Esophagus muscularis mucosa (tissue), 4 donors: ENCODE data around the gene PTGDR2. TPM values are rescaled to one million over a fixed set of nuclear protein-coding genes. Genes with fewer than 3 reads are reported as not detected.
A peak's percentile ranks its signal among the peaks of the same experiment; 100 is the strongest.

ENCODE experiments used
- DNase-seq: peaks from one replicate; pipeline ENCODE4 v3.0.0-alpha.2; 2017; ENCODE audit errors: extremely low spot score
- H3K27ac ChIP-seq, 4 donors: fragments of 200-600 bp; sonication (generic); replicated peaks in 1 of 4; 1 replicate in 3 of 4; 2 replicates in 1 of 4; pipeline ENCODE4 v1.5.1; 2016 to 2019; ENCODE audit warnings: mild to moderate bottlenecking in 1 of 4
- H3K27me3 ChIP-seq, 4 donors: fragments of 200-600 bp; sonication (generic); one replicate each; pipeline versions ENCODE4 v1.5.1 to v1.6.0; 2016 to 2019
- H3K36me3 ChIP-seq, 4 donors: fragments of 200-600 bp; sonication (generic); one replicate each; pipeline ENCODE4 v1.5.1; 2016 to 2019
- H3K4me1 ChIP-seq, 4 donors: fragments of 200-600 bp; sonication (generic); one replicate each; pipeline ENCODE4 v1.5.1; 2016 to 2019
- H3K4me3 ChIP-seq, 4 donors: fragments of 200-600 bp; sonication (generic); 1 replicate in 2 of 4; 2 replicates in 2 of 4; pipeline ENCODE4 v1.5.1; 2016 to 2019; ENCODE audit warnings: mild to moderate bottlenecking in 4 of 4, moderate library complexity in 1 of 4
- H3K9me3 ChIP-seq, 4 donors: fragments of 200-600 bp; sonication (generic); 1 replicate in 3 of 4; 2 replicates in 1 of 4; pipeline ENCODE4 v1.5.1; 2016 to 2019
- EP300 ChIP-seq: sonication (generic); formaldehyde crosslinking; IDR thresholded peaks from one replicate; pipeline ENCODE4 v1.6.1; 2017; ENCODE audit warnings: antibody characterized with exemption
- POLR2A ChIP-seq: fragments of 450-650 bp; IDR thresholded peaks from one replicate; pipeline ENCODE4 v1.6.1; 2017; ENCODE audit warnings: antibody characterized with exemption, moderate library complexity, mild to moderate bottlenecking, low read depth
- POLR2AphosphoS5 ChIP-seq, 2 donors: sonication (generic); formaldehyde crosslinking; IDR thresholded peaks; one replicate each; pipeline ENCODE4 v1.6.1; 2017; ENCODE audit warnings: antibody characterized with exemption in 2 of 2
- WGBS: methylation state at CpG from one replicate; pipeline ENCODE4 v1.1.5; 2018; 5-methylcytosine and 5-hydroxymethylcytosine counted together
- intact Hi-C: fragments of 100-400 bp; cut with DNase I; formaldehyde crosslinking; loops from one replicate; pipeline ENCODE4 v1.15.1; 2023
- total RNA-seq, 4 donors: library from RNA; depleted of rRNA; stranded (reverse); fragments of >200 nt; gene quantifications; one replicate each; pipeline versions ENCODE4 v1.1.0 to v1.2.1, GENCODE V29; 2016
- TF ChIP-seq, protein P1 (sequence below), 3 experiments: fragments of 200-600 bp in 2 of 3; fragments of 450-650 bp in 1 of 3; sonication (generic) in 2 of 3; IDR thresholded peaks; one replicate each; pipeline ENCODE4 v1.5.1; 2017 to 2019; ENCODE audit warnings: antibody characterized with exemption in 3 of 3, mild to moderate bottlenecking in 2 of 3, moderate library complexity in 1 of 3

The PTGDR2 gene
- total RNA-seq, 4 donors from 2014 or later = 0.33 to 2.9 (median 1.8) TPM

DNA sequence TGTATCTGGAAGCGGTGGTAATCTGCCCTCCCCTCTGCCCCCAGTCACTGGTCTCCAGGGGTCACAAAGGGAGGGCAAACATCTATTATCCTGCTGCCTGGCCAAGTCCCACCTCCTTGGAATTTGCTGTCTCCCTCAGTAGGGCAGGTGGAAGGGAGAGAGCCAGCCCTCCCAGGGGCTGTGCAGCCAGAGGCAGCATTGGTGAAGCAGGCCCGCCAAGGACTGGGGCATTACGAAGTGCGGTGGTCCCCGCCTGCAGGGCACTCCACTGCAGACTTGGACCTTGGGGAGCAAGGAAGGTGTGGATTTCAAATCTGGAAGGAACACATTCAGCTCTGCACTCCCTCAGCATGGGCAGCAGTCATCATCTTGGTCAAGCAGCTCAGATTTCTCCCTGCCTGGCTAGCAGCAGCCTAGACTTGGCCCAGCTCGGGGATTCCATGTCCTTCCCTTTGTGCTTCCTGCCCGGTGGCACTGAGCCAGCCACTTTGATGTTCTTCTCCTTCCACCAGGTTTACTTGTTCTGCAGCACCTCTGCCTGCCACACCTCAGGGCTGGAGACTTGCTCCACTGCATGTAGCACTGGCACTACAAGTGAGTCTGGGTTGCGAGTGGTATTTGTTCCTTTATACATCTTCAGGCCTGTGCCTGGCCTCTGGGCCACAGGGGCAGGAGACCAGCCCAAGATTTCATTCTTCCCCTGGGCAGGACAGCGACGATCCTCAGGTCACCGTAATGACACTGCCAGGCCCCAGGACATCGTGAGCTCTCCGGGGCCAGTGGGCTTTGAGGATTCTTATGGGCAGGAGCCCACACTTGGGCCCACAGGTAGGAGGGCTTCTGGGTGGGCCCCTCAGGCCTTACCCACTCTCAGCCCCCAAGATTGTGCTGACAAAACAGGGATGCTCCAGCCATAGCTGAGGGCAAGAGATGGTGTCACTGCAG lies 18.9 kb upstream of the PTGDR2 start:
- no peak for DNase-seq
- H3K4me3 ChIP-seq = no peak overlapping the region

DNA sequence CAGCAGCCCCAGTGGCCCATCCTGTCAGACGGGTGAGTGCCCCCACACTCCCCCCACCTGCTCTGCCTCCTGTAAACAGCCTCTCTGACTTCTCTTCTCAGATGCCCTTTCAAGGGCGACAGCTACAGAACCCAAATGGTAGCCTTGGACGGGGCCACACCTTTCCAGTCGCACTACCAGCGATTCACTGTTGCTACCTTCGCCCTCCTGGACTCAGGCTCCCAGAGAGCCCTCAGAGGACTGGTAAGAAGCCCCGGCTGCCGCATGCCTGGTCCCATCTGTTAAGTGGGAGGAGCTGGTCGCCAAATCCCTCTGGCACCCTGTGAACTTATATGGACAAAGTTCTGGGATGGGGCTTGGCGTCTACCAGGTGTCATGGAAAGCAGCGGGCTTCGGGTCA lies 17.8 kb upstream of the PTGDR2 start:
- DNase-seq = no peak
- 81% methylated on average over 11 of the region's 12 CpGs for WGBS
- TF ChIP-seq POLR2A (no peak), POLR2AphosphoS5 (IDR thresholded peaks at IDR 0.05) (no peak), EP300 (no peak)
- TF ChIP-seq, protein P1, sequence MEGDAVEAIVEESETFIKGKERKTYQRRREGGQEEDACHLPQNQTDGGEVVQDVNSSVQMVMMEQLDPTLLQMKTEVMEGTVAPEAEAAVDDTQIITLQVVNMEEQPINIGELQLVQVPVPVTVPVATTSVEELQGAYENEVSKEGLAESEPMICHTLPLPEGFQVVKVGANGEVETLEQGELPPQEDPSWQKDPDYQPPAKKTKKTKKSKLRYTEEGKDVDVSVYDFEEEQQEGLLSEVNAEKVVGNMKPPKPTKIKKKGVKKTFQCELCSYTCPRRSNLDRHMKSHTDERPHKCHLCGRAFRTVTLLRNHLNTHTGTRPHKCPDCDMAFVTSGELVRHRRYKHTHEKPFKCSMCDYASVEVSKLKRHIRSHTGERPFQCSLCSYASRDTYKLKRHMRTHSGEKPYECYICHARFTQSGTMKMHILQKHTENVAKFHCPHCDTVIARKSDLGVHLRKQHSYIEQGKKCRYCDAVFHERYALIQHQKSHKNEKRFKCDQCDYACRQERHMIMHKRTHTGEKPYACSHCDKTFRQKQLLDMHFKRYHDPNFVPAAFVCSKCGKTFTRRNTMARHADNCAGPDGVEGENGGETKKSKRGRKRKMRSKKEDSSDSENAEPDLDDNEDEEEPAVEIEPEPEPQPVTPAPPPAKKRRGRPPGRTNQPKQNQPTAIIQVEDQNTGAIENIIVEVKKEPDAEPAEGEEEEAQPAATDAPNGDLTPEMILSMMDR (IDR thresholded peaks at IDR 0.05) = no peak
- peaks cover 29 to 38% (median 33%) of the 10 kb centered on the region in 4 donors for H3K4me1 ChIP-seq
- no peaks in the 10 kb centered on the region for H3K9me3 ChIP-seq
- no peak overlapping the region for H3K27ac ChIP-seq
- no peak overlapping the region for H3K4me3 ChIP-seq
- H3K36me3 ChIP-seq = peaks cover 0 to 5% (median 0%) of the 10 kb centered on the region in 4 donors
- intact Hi-C loops = no loop called here
- peaks cover 0 to 6% (median 0%) of the 10 kb centered on the region in 4 donors for H3K27me3 ChIP-seq

More for the DNA sequence above, 18.9 kb upstream of the PTGDR2 start:
- no peak overlapping the region for H3K27ac ChIP-seq
- no peaks in the 10 kb centered on the region for H3K9me3 ChIP-seq
- H3K36me3 ChIP-seq = peaks cover 0 to 17% (median 0%) of the 10 kb centered on the region in 4 donors
- no peaks in the 10 kb centered on the region for H3K27me3 ChIP-seq
- TF ChIP-seq, protein P1 (IDR thresholded peaks at IDR 0.05) = no peak
- TF ChIP-seq POLR2AphosphoS5 (IDR thresholded peaks at IDR 0.05) (no peak), POLR2A (no peak), EP300 (no peak)
- intact Hi-C loops = no loop called here
- H3K4me1 ChIP-seq = peaks cover 39 to 49% (median 44%) of the 10 kb centered on the region in 4 donors
- 92% methylated on average over 7 of the region's 13 CpGs for WGBS

DNA sequence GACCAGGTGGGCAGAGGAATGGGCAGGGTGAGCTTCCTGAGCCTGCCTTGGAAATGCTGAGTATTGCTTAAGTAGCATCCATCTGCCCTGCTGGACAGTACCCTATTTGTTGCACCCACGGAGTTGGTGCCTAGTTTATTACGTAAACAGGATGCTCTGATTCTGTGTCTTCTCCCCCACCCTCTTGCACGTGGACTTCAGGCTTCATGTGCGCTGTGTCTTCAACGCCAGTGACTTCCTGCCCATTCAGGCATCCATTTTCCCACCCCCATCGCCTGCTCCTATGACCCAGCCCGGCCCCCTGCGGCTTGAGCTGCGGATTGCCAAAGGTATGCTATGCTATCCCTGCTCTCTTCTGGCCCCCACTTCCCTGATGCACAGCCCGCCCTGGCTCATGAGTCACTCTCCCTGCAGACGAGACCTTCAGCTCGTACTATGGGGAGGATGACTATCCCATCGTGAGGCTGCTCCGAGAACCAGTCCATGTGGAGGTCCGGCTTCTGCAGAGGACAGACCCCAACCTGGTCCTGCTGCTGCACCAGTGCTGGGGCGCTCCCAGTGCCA lies 17.3 kb upstream of the PTGDR2 start:
- no peak overlapping the region for H3K4me3 ChIP-seq
- H3K4me1 ChIP-seq = peaks cover 25 to 33% (median 28%) of the 10 kb centered on the region in 4 donors
- TF ChIP-seq POLR2AphosphoS5 (IDR thresholded peaks at IDR 0.05) (no peak), POLR2A (no peak), EP300 (no peak)
- TF ChIP-seq, protein P1 (IDR thresholded peaks at IDR 0.05) = no peak
- peaks cover 0 to under 1% (median 0%) of the 10 kb centered on the region in 4 donors for H3K36me3 ChIP-seq
- peaks cover 0 to 6% (median 0%) of the 10 kb centered on the region in 4 donors for H3K27me3 ChIP-seq
- DNase-seq = no peak
- intact Hi-C loops = no loop called here
- no peaks in the 10 kb centered on the region for H3K9me3 ChIP-seq
- 64% methylated on average over 14 of the region's 16 CpGs for WGBS
- no peak overlapping the region for H3K27ac ChIP-seq

DNA sequence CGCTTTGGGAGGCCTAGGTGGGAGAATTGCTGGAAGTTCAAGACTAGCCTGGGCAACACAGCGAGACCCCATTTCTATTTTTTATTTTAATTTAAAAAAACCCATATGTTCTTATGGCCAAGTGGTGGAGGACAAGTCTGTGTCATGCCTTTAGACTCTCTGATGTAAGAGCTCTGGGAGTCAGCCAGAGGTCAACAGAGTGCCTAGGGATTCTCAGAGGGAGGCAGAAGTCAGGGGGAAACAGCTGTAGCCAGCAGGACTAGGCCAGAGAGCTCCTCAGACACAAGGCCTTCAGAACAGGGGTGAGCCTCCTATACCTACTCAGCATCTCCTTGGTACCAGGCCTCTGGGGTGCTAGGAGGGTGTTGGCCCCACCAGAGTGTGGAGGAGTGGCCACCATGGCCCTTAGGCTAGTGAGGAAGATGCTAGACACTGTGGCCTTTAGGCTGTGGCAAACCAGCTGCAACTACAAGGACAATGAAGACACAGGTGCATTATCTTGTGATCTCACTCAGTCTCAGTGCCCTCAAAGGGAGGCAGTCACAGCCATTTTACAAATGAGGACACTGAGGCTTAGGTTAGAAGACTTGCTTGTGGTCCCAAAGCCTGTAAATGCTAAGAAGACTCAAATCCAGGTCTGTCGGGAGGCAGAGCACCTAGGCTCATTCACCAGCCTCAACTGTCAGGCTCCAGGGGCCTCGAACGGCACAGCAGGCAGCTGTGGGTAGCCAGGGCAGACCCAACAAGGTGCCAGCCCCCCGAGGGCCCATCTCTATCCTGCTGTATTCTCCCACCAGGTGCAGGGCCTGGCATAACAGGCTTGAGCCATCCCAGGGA lies 16.6 kb upstream of the PTGDR2 start:
- Histone ChIP-seq H3K4me3 (no peak overlapping the region), H3K9me3 (no peaks in the 10 kb centered on the region), H3K27me3 (peaks cover 0 to 6% (median 0%) of the 10 kb centered on the region in 4 donors), H3K27ac (peak overlapping the region in 1 of 4 donors; percentile 46), H3K36me3 (no peaks in the 10 kb centered on the region), H3K4me1 (peaks cover 21 to 30% (median 23%) of the 10 kb centered on the region in 4 donors)
- 100% methylated on average over 2 of the region's 6 CpGs for WGBS
- DNase-seq = no peak
- intact Hi-C loops = no loop called here
- TF ChIP-seq, protein P1 (IDR thresholded peaks at IDR 0.05) = no peak
- no peak for TF ChIP-seq POLR2AphosphoS5 (IDR thresholded peaks at IDR 0.05)
- no peak for TF ChIP-seq EP300
